ENCODE data around the gene CIROP. TPM values are rescaled to one million over a fixed set of nuclear protein-coding genes. Genes with fewer than 3 reads are reported as not detected.
"Not testable (repeated sequence)": the region's sequence is repeated elsewhere in the genome, so short reads cannot be mapped to it uniquely, and the experiment has no call there.

Gene CIROP
- total RNA-seq, 4 donors from 2014 or later = not detected

DNA sequence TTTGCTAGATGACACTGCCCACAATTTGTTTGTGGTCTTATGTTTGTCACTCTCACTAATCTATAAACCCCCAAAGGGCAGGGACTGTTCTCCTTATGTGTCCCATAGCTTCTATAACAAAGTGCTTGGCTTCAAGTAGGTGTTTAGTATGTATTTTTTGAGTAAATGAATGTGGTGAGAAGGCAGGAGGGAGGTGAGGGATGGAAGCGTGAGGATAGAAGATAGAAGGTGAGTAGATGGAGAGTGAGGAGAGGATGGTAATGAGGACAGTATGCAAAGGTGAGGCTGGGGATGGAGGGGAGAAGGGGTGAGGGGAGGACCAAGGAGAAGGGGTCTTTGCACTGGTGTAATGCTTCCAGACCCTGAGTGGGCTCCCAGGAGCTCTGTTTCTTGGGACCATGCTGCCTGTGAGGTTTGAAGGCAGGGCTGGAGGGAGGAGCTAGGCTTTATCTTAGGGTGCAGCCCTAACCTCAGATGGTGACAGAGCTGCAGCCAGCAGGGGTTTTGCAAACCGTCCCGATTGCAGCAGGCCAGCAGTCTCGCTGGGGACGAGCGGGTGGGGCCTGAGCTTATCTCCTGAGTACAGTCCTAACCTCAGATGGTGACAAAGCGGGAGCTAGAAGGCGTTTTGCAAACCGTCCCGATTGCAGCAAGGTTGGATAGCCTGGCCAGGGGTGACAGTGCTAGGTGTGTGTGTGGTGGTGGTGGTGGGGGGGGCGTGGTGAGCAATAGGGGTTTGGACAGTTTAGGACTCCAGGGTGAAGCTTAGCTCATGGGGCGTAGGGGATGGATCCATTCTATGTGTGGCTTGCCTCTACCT lies 7.8 kb upstream of the CIROP start:
- Histone ChIP-seq H3K4me3 (no peak overlapping the region), H3K36me3 (no peaks in the 10 kb centered on the region), H3K27ac (no peak overlapping the region), H3K9me3 (no peaks in the 10 kb centered on the region), H3K4me1 (peaks cover 3% of the 10 kb centered on the region), H3K27me3 (peaks cover 34% of the 10 kb centered on the region)
- DNase-seq (ENCODE audit: low spot score in 2 of 2) = peak in 1 of 2 donors; percentile 76
- TF ChIP-seq POLR2A (IDR thresholded peaks at IDR 0.05) (no peak), EP300 (IDR thresholded peaks at IDR 0.05) (no peak), POLR2AphosphoS5 (IDR thresholded peaks at IDR 0.05) (no peak), CTCF (IDR thresholded peaks at IDR 0.05) (no peak)
- WGBS = 64% methylated on average over 12 of the region's 12 CpGs

DNA sequence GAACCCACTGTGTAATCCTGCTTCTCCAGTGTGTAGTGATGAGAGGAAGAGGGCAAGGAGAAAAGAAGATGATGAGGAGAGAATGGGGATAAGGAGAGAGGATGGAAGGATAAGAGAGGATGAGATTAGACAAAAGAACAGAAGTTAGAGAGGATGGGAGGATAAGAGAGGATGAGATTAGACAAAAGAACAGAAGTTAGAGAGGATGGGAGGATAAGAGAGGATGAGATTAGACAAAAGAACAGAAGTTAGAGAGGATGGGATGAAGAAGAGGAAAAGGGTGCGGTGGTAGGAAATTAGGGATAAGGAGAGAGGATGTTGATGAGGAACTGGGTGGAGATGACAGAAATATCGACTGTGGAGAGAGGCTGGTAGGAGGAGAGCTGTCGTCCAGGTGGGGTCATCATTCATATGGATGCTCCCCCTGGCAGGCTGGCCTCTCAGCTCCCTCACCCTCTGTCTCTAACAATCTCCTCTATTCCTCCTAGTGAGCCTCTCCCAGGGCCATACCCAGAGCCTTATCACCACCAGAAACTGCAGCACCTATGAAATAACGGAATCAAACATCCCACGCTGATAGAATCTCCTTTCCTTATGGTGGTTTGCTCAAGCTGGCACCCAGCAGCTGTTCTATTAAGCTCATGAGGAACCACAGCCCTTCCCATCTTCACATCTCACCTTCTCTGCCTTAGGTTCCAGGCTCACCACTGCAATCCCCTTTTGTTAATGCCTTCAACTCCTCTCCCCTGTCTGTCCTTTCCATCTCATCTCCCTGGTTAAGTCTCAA lies 6.0 kb upstream of the CIROP start:
- peaks cover 3% of the 10 kb centered on the region for H3K4me1 ChIP-seq
- TF ChIP-seq POLR2AphosphoS5 (IDR thresholded peaks at IDR 0.05) (no peak), CTCF (IDR thresholded peaks at IDR 0.05) (no peak), EP300 (IDR thresholded peaks at IDR 0.05) (no peak), POLR2A (IDR thresholded peaks at IDR 0.05) (no peak)
- H3K4me3 ChIP-seq = no peak overlapping the region
- no peak overlapping the region for H3K27ac ChIP-seq
- 64% methylated on average over 5 of the region's 5 CpGs for WGBS
- H3K9me3 ChIP-seq = no peaks in the 10 kb centered on the region
- H3K36me3 ChIP-seq = no peaks in the 10 kb centered on the region
- H3K27me3 ChIP-seq = peaks cover 34% of the 10 kb centered on the region
- DNase-seq (ENCODE audit: low spot score in 2 of 2) = no peak

GRCh38 chr14:23109769-23110168 lies 5.0 kb upstream of the CIROP start:
- DNase-seq (ENCODE audit: low spot score in 2 of 2) = no peak
- Histone ChIP-seq H3K27ac (no peak overlapping the region), H3K4me1 (peaks cover 3% of the 10 kb centered on the region), H3K27me3 (peaks cover 34% of the 10 kb centered on the region), H3K9me3 (no peaks in the 10 kb centered on the region), H3K36me3 (no peaks in the 10 kb centered on the region), H3K4me3 (no peak overlapping the region)
- TF ChIP-seq CTCF (IDR thresholded peaks at IDR 0.05) (no peak), POLR2A (IDR thresholded peaks at IDR 0.05) (no peak), EP300 (IDR thresholded peaks at IDR 0.05) (no peak), POLR2AphosphoS5 (IDR thresholded peaks at IDR 0.05) (no peak)
- 91% methylated on average over 1 of the region's 1 CpG for WGBS

- H3K9me3 ChIP-seq, H3K36me3 ChIP-seq, H3K27ac ChIP-seq, H3K4me1 ChIP-seq, H3K4me3 ChIP-seq: not testable (repeated sequence)
- H3K27me3 ChIP-seq = peaks cover 31% of the 10 kb centered on the region
- WGBS = 85% methylated on average over 24 of the region's 24 CpGs
- peak in 1 of 2 donors; percentile 37 for DNase-seq (ENCODE audit: low spot score in 2 of 2)
Measured at GRCh38 chr14:23108169-23108568, 3.4 kb upstream of the CIROP start.

DNA sequence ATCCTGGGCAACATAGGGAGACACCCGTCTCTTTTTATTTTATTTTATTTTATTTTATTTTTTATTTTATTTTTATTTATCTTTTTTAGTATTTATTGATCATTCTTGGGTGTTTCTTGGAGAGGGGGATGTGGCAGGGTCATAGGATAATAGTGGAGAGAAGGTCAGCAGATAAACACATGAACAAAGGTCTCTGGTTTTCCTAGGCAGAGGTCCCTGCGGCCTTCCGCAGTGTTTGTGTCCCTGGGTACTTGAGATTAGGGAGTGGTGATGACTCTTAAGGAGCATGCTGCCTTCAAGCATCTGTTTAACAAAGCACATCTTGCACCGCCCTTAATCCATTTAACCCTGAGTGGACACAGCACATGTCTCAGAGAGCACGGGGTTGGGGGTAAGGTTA lies 2.8 kb upstream of the CIROP start:
- DNase-seq (ENCODE audit: low spot score in 2 of 2); H3K4me3 ChIP-seq; H3K36me3 ChIP-seq; H3K9me3 ChIP-seq; H3K4me1 ChIP-seq; H3K27ac ChIP-seq: not testable (repeated sequence)
- peaks cover 26% of the 10 kb centered on the region for H3K27me3 ChIP-seq
- 85% methylated on average over 5 of the region's 5 CpGs for WGBS

GRCh38 chr14:23106747-23107045 lies 1.9 kb upstream of the CIROP start:
- DNase-seq (ENCODE audit: low spot score in 2 of 2) = no peak
- Histone ChIP-seq H3K27ac (no peak overlapping the region), H3K36me3 (no peaks in the 10 kb centered on the region), H3K4me1 (no peaks in the 10 kb centered on the region), H3K4me3 (no peak overlapping the region), H3K9me3 (no peaks in the 10 kb centered on the region), H3K27me3 (peaks cover 17% of the 10 kb centered on the region)
- no peak for TF ChIP-seq POLR2AphosphoS5 (IDR thresholded peaks at IDR 0.05)
- no peak for TF ChIP-seq POLR2A (IDR thresholded peaks at IDR 0.05)
- no peak for TF ChIP-seq EP300 (IDR thresholded peaks at IDR 0.05)
- TF ChIP-seq CTCF (IDR thresholded peaks at IDR 0.05) = no peak

Data from suprapubic skin (tissue), 4 donors.